HepG2 (cell line): ENCODE measurements around the gene KCND1. TPM values are rescaled to one million over a fixed set of nuclear protein-coding genes. Genes with fewer than 3 reads are reported as not detected.

Experiments
- ATAC-seq: fragments of 200-7000 bp; cut with Tn5 transposase; 3 replicates; pipeline ENCODE4 v1.9.1; 2020; ENCODE audit warnings: mild to moderate bottlenecking, moderate library complexity
- BruUV-seq: library from RNA; stranded (reverse); fragments of 400-500 nt; replicated peaks from 2 replicates; lab custom pipeline; 2021; lab: Mats Ljungman, UMichigan
- CTCF ChIA-PET: fragments of 300-600 bp; formaldehyde crosslinking; extraction: SDS; loops from one replicate; lab custom pipeline; 2021; ENCODE audit warnings: low total read pairs, inconsistent platforms, low intra/inter-chr PET ratio; lab: Yijun Ruan, JAX
- POLR2A ChIA-PET: fragments of 350-600 bp; sonication (Branson Sonifier 250); formaldehyde crosslinking; loops from one replicate; lab custom pipeline; 2020; ENCODE audit warnings: antibody characterized with exemption, inconsistent platforms; lab: Yijun Ruan, JAX
- DNase-seq: peaks from one replicate; pipeline ENCODE4 v3.0.0-alpha.2; 2015; ENCODE audit warnings: low spot score
- FAIRE-seq: peaks from 3 replicates; lab custom pipeline; 2011; peaks lifted over from hg19 to GRCh38; lab: Jason Lieb, UNC
- H2AFZ ChIP-seq: one replicate; pipeline ENCODE4 v1.6.1; 2011; ENCODE audit warnings: low read length, inconsistent platforms
- H3K27ac ChIP-seq: fragments of 300-600 bp; 3 replicates; pipeline ENCODE4 v1.8.0; 2011; ENCODE audit warnings: mixed run types, mild to moderate bottlenecking, mixed read lengths, low read length, inconsistent platforms; ENCODE audit not compliant: insufficient read depth; ENCODE audit errors: extremely low read length
- H3K27me3 ChIP-seq, 2 experiments: fragments of 200-600 bp in 1 of 2; 2 replicates in 1 of 2; 3 replicates in 1 of 2; pipeline versions ENCODE4 v1.6.0 to v1.8.0; 2011; ENCODE audit warnings: low read length in 2 of 2, mild to moderate bottlenecking in 2 of 2, moderate library complexity in 2 of 2, inconsistent platforms in 1 of 2; ENCODE audit not compliant: insufficient read depth in 2 of 2, control insufficient read depth in 1 of 2
- H3K36me3 ChIP-seq, 2 experiments: fragments of 200-600 bp in 1 of 2; replicated peaks in 1 of 2; 2 replicates in 1 of 2; 3 replicates in 1 of 2; pipeline versions ENCODE4 v1.5.1 to v1.8.0; 2011; ENCODE audit warnings: low read length in 2 of 2, inconsistent platforms in 1 of 2; ENCODE audit not compliant: insufficient read depth in 2 of 2, control insufficient read depth in 1 of 2
- H3K4me1 ChIP-seq: 2 replicates; pipeline ENCODE4 v1.5.1; 2012; ENCODE audit warnings: low read length, inconsistent platforms; ENCODE audit not compliant: insufficient read depth
- H3K4me2 ChIP-seq: 2 replicates; pipeline ENCODE4 v1.6.0; 2011; ENCODE audit warnings: low read depth, low read length, inconsistent platforms
- H3K4me3 ChIP-seq, 3 experiments: fragments of 200-600 bp in 1 of 3; sonication (generic), shearing (Covaris generic) in 1 of 3; replicated peaks in 1 of 3; 2 replicates each; pipeline ENCODE4 v1.5.1; 2011 to 2016; ENCODE audit warnings: low read length in 3 of 3, inconsistent platforms in 2 of 3, low read depth in 2 of 3, mild to moderate bottlenecking in 2 of 3, control low read depth in 1 of 3, mixed read lengths in 1 of 3; ENCODE audit not compliant: insufficient read depth in 1 of 3
- H3K79me2 ChIP-seq: one replicate; pipeline ENCODE4 v1.6.1; 2011; ENCODE audit warnings: low read length, inconsistent platforms; ENCODE audit not compliant: insufficient read depth
- H3K9ac ChIP-seq: 2 replicates; pipeline ENCODE4 v1.6.0; 2011; ENCODE audit warnings: mild to moderate bottlenecking, low read depth, low read length, inconsistent platforms; ENCODE audit not compliant: insufficient read depth
- H3K9me3 ChIP-seq: 2 replicates; pipeline ENCODE4 v1.5.1; 2012; ENCODE audit warnings: mild to moderate bottlenecking, low read length
- H4K20me1 ChIP-seq: 2 replicates; pipeline ENCODE4 v1.6.0; 2011; ENCODE audit warnings: inconsistent platforms, mild to moderate bottlenecking, low read length, moderate library complexity; ENCODE audit not compliant: insufficient read depth
- CREM ChIP-seq, 2 experiments: sonication (generic) in 1 of 2; formaldehyde crosslinking in 1 of 2; IDR thresholded peaks; 2 replicates each; pipeline versions ENCODE4 v1.4.0 to v1.6.1; 2016 to 2020; ENCODE audit warnings: antibody characterized with exemption in 1 of 2, mild to moderate bottlenecking in 1 of 2, missing genetic modification reagents in 1 of 2
- EP300 ChIP-seq, 3 experiments: sonication (generic) in 1 of 3; formaldehyde crosslinking in 1 of 3; IDR thresholded peaks; 2 replicates each; pipeline versions ENCODE4 v1.5.1 to v1.6.1; 2011 to 2020; ENCODE audit warnings: low read depth in 2 of 3, low read length in 2 of 3, borderline replicate concordance in 1 of 3, improper control_type of control experiment in 1 of 3, mild to moderate bottlenecking in 1 of 3, missing genetic modification reagents in 1 of 3, moderate library complexity in 1 of 3
- NFKB2 ChIP-seq: sonication (generic); formaldehyde crosslinking; IDR thresholded peaks from 2 replicates; pipeline ENCODE4 v1.4.0; 2020; ENCODE audit warnings: missing genetic modification reagents, borderline replicate concordance
- REST ChIP-seq, 2 experiments: IDR thresholded peaks; 2 replicates each; pipeline ENCODE4 v1.6.1; 2011 to 2012; ENCODE audit warnings: low read length in 2 of 2, borderline replicate concordance in 1 of 2, low read depth in 1 of 2, mild to moderate bottlenecking in 1 of 2, moderate library complexity in 1 of 2
- SMARCC2 ChIP-seq: fragments of 450-650 bp; IDR thresholded peaks from 2 replicates; pipeline ENCODE4 v1.6.1; 2017; ENCODE audit warnings: antibody characterized with exemption, mild to moderate bottlenecking
- YY1 ChIP-seq: IDR thresholded peaks from 2 replicates; pipeline ENCODE4 v1.6.1; 2011; ENCODE audit warnings: low read length, low read depth, moderate library complexity, mild to moderate bottlenecking; ENCODE audit not compliant: insufficient read depth, insufficient replicate concordance
- ZHX2 ChIP-seq, 2 experiments: sonication (generic) in 1 of 2; formaldehyde crosslinking in 1 of 2; IDR thresholded peaks; 2 replicates each; pipeline versions ENCODE4 v1.6.1 to v1.9.0; 2014 to 2022; ENCODE audit warnings: antibody characterized with exemption in 1 of 2, borderline replicate concordance in 1 of 2, inconsistent platforms in 1 of 2, low read depth in 1 of 2, missing genetic modification reagents in 1 of 2
- ZMYM2 ChIP-seq: sonication (generic); formaldehyde crosslinking; IDR thresholded peaks from 2 replicates; pipeline ENCODE4 v1.8.0; 2022; ENCODE audit warnings: mild to moderate bottlenecking, missing genetic modification reagents
- ZNF557 ChIP-seq: sonication (generic); formaldehyde crosslinking; IDR thresholded peaks from 2 replicates; pipeline ENCODE4 v1.4.0; 2020; ENCODE audit warnings: missing genetic modification reagents
- WGBS: methylation state at CpG from one replicate; pipeline ENCODE4 v1.1.6; 2017; ENCODE audit warnings: low lambda C conversion rate; 5-methylcytosine and 5-hydroxymethylcytosine counted together
- in situ Hi-C: cut with HindIII; loops from 2 replicates; pipeline ENCODE4 v1.10.0; 2017; ENCODE audit warnings: low pct_unique_long_range_greater_than_20kb; ENCODE audit not compliant: extremely low pct_ligation_motif_present
- intact Hi-C: fragments of 100-400 bp; cut with micrococcal nuclease; formaldehyde crosslinking; loops from one replicate; pipeline ENCODE4 v1.10.0; 2022; ENCODE audit not compliant: unreplicated experiment
- polyA plus RNA-seq, 8 experiments: library from polyadenylated mRNA; depleted of rRNA in 3 of 8; stranded (reverse) in 7 of 8; unstranded in 1 of 8; fragments of >200 nt; fragmentation: Illumina TruSeq in 4 of 8; extraction: Trizol in 4 of 8; gene quantifications; 2 replicates each; pipeline versions ENCODE4 v1.2.1 to v1.2.3, GENCODE V29; 2011 to 2016; ENCODE audit warnings: low read depth in 4 of 8, missing spikeins in 1 of 8, mixed read lengths in 1 of 8; ENCODE audit not compliant: insufficient read depth in 1 of 8
- total RNA-seq, 5 experiments: library from RNA; depleted of rRNA; stranded (reverse); fragments of >200 nt; fragmentation: Illumina TruSeq; extraction: Trizol; gene quantifications; 2 replicates each; pipeline ENCODE4 v1.2.3, GENCODE V29; 2016; ENCODE audit warnings: low read depth in 1 of 5

KCND1 gene
- total and polyA plus RNA-seq, 2 of the 13 experiments (the other 11 are each of a cell fraction or from before 2014, with no cell fraction given): 0.07 to 0.30 TPM

- no peak for TF ChIP-seq REST (IDR thresholded peaks at IDR 0.05; ENCODE audit: borderline replicate concordance in 1 of 2, low read depth in 1 of 2, low read length in 2 of 2)
- TF ChIP-seq, all 625 proteins: peak for 0
These were observed 12.3 kb upstream of the KCND1 start (continued) for GRCh38 chrX:48983896-48984295.

- H3K4me1 ChIP-seq: no peaks in the 10 kb centered on the region
- intact Hi-C loops (no loop called here), in situ Hi-C loops (no loop called here)
- H4K20me1 ChIP-seq: no peaks in the 10 kb centered on the region
- no peak for ATAC-seq
- TF ChIP-seq ZHX2 (IDR thresholded peaks at IDR 0.05; ENCODE audit: low read depth) (no peak), ZHX2 (CRISPR knock-in tag; IDR thresholded peaks at IDR 0.05; ENCODE audit: borderline replicate concordance) (no peak), EP300 (IDR thresholded peaks at IDR 0.05; ENCODE audit: low read depth in 2 of 2, low read length in 2 of 2) (no peak), EP300 (CRISPR knock-in tag; IDR thresholded peaks at IDR 0.05; ENCODE audit: borderline replicate concordance) (no peak), NFKB2 (CRISPR knock-in tag) (no peak), SMARCC2 (no peak), CREM (IDR thresholded peaks at IDR 0.05) (no peak), CREM (CRISPR knock-in tag; IDR thresholded peaks at IDR 0.05) (no peak), ZNF557 (CRISPR knock-in tag) (no peak), ZMYM2 (CRISPR knock-in tag) (no peak), YY1 (no peak)
- no peak overlapping the region for H3K4me3 ChIP-seq
- no peak overlapping the region for H3K9ac ChIP-seq
- WGBS: 96% methylated on average over 13 of the region's 17 CpGs
- H3K27ac ChIP-seq: no peak overlapping the region
- DNase-seq: no peak
- no peak for FAIRE-seq
- H3K36me3 ChIP-seq: peaks cover 13 to 26% of the 10 kb centered on the region in 2 experiments; a peak in 4 of 5 replicates
- no peak overlapping the region for H3K4me2 ChIP-seq
- no peaks in the 10 kb centered on the region for H3K27me3 ChIP-seq
- no peak overlapping the region for H2AFZ ChIP-seq
- no peaks in the 10 kb centered on the region for H3K79me2 ChIP-seq
- H3K9me3 ChIP-seq: no peaks in the 10 kb centered on the region
- no TSS peak for BruUV-seq
- POLR2A ChIA-PET: no interaction called here
- CTCF ChIA-PET: no interaction called here
These were observed 11.4 kb upstream of the KCND1 start for GRCh38 chrX:48983081-48983480.
